Kidney epithelial cell (primary cell): Measurements from ENCODE around the gene SH2D1A. TPM values are rescaled to one million over a fixed set of nuclear protein-coding genes. Genes with fewer than 3 reads are reported as not detected.

ENCODE experiments used
- DNase-seq: peaks from one replicate; pipeline ENCODE4 v3.0.0-alpha.2; 2010; ENCODE audit warnings: low read depth
- H3K27me3 ChIP-seq: 2 replicates; pipeline ENCODE4 v1.6.0; 2011; ENCODE audit warnings: low read length; ENCODE audit not compliant: control insufficient read depth, insufficient read depth
- H3K36me3 ChIP-seq: 2 replicates; pipeline ENCODE4 v1.5.1; 2011; ENCODE audit warnings: low read length; ENCODE audit not compliant: control insufficient read depth, insufficient read depth
- H3K4me3 ChIP-seq: 2 replicates; pipeline ENCODE4 v1.5.1; 2011; ENCODE audit warnings: low read depth, mild to moderate bottlenecking, control low read depth, low read length
- total RNA-seq: library from RNA; depleted of rRNA; stranded (reverse); fragments of >200 nt; gene quantifications from 2 replicates; pipeline ENCODE4 v1.2.3, GENCODE V29; 2015
- TF ChIP-seq, protein P1 (sequence below): IDR thresholded peaks from 2 replicates; pipeline ENCODE4 v1.5.1; 2011; ENCODE audit warnings: mild to moderate bottlenecking, moderate library complexity, low read length, control low read depth, inconsistent platforms; ENCODE audit not compliant: insufficient read depth, poor library complexity, severe bottlenecking

Gene SH2D1A
- total RNA-seq, 1 donor from 2014 or later: not detected

DNA sequence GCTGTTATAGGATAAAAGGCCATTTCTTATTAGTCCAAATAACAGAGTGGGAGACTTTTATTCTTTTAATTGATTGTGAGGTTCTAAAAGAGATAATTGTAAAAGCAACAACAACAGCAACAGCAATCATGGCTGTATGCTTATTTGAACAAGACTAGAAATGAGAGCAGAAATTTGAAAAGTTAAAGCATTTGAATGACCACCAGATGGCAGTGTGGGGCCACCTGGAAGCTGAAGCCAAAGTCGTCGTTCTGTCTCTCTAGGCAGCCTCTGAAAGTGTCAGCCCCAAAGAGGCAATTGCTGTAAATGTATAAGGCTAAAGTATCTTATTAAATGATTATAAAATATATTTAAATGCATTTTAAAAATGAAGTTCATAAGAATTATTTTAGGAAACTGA is 42.2 kb downstream of the SH2D1A start:
- TF ChIP-seq, protein P1, sequence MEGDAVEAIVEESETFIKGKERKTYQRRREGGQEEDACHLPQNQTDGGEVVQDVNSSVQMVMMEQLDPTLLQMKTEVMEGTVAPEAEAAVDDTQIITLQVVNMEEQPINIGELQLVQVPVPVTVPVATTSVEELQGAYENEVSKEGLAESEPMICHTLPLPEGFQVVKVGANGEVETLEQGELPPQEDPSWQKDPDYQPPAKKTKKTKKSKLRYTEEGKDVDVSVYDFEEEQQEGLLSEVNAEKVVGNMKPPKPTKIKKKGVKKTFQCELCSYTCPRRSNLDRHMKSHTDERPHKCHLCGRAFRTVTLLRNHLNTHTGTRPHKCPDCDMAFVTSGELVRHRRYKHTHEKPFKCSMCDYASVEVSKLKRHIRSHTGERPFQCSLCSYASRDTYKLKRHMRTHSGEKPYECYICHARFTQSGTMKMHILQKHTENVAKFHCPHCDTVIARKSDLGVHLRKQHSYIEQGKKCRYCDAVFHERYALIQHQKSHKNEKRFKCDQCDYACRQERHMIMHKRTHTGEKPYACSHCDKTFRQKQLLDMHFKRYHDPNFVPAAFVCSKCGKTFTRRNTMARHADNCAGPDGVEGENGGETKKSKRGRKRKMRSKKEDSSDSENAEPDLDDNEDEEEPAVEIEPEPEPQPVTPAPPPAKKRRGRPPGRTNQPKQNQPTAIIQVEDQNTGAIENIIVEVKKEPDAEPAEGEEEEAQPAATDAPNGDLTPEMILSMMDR: peak; percentile 75
- DNase-seq: peak; percentile 14
- Histone ChIP-seq H3K4me3 (no peak overlapping the region), H3K36me3 (no peaks in the 10 kb centered on the region), H3K27me3 (no peaks in the 10 kb centered on the region)

DNA sequence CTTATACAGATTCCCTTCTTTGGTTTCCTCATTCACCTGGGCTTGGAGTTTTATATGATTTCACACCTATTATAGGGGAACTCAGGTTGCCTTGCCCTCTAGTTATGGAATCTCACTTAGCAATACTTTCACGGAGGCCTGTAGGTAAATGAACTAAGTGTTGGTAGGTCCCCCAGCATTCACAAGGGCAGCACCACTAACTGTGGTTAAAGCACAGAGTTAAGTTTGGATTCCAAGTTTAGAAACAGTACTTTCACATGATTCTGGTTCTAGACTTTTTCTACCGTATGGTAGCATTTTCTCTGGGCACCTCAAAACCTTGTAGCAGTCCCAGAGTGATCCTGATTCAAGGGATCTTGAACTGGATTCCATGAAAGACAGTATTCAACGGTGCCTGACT is 46.4 kb downstream of the SH2D1A start:
- Histone ChIP-seq H3K27me3 (no peaks in the 10 kb centered on the region), H3K36me3 (no peaks in the 10 kb centered on the region), H3K4me3 (no peak overlapping the region)
- no peak for DNase-seq
- TF ChIP-seq, protein P1: no peak

DNA sequence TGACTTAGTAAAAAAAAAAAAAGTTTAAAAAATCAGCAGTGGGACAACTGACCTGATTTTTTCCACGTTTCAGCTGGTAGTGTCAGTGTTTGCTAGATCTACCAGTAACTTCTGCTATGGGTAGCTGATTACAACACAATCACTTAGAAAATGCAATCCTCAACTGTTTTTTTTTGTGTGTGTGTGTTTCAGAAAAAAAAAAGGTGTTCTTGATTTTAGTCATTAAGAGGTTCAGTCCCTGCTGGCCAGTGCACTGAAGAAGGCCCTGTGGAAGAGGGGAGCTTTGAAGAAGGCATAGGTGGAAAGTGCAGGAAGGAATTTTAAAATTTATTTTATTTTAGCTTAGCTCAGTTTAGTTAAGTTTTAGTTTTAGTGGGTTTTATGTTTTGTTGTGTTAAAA is 46.9 kb downstream of the SH2D1A start:
- TF ChIP-seq, protein P1: no peak
- DNase-seq: no peak
- Histone ChIP-seq H3K36me3 (no peaks in the 10 kb centered on the region), H3K4me3 (no peak overlapping the region), H3K27me3 (no peaks in the 10 kb centered on the region)

DNA sequence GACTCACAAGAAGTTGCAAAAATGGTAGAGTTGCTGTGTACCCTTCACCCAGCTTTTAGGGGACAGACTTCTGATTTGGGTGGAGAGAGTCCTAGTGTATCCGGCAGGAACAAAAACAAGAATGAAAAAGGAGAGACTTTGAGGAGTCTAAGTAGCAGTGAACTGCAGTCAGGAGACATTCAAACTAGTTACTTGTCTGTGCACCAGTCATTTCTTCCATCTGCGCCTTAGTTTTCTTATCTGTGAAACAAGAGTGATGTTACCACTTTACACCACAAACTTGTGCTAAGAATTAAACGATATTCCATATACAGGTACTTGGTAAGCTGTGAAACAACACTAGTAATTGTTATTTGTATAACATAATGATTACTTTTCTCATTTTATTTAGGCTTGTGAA is 47.3 kb downstream of the SH2D1A start:
- TF ChIP-seq, protein P1: no peak
- no peaks in the 10 kb centered on the region for H3K36me3 ChIP-seq
- no peaks in the 10 kb centered on the region for H3K27me3 ChIP-seq
- no peak overlapping the region for H3K4me3 ChIP-seq
- DNase-seq: no peak

DNA sequence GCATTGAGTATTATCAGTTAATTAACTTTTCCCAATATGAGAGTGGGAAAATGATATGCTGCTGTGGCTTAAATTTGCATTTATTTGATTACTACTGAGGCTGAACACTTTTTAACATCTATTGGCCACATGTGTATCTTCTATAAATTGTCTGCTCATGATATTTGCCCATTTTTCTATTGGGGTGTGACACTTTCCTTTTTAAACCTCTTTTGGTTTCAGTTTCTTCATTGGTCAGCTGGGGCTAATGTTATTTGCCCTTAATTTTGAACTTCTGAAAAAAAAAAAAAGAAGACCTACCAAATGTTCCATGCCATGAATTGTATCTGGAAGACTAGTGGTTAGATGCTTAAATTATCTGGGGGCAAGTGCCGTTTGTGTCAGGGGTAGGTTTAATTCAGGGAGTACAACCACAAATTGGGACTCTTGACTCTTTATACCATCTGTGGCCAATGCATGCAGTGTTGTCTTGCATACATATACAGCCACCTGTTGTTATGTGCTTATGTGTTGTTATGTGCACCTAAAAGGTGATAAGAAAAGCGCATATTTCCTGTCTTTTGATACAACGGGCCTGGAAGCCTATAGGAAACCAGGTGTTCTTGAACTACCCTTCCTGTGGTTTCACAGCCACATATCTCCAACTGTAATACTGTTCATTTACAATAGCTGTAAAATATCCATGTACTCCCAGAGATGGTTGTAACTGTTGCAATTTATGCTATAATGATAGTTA is 49.0 kb downstream of the SH2D1A start:
- H3K27me3 ChIP-seq: no peaks in the 10 kb centered on the region
- H3K4me3 ChIP-seq: no peak overlapping the region
- DNase-seq: no peak
- no peaks in the 10 kb centered on the region for H3K36me3 ChIP-seq
- TF ChIP-seq, protein P1: no peak

DNA sequence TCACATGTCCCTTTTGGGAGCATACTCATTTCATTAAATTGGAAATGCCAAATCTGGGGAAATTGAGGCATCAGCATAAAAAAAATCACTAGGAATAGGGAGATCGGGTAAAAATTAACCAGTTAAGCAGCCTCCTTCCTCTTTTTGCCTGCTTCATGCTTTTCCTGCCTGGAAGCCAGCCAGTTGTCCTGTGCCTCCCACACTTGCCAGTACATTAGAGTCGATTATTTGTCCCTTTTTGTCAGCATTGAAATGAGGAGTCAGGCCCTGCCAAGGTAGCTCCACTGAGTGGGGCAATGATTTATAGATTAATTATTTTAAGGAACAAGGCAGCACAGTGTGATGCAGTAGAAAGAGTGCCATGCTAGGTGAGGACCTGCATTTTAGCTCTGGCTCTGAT is 55.3 kb downstream of the SH2D1A start:
- Histone ChIP-seq H3K27me3 (no peaks in the 10 kb centered on the region), H3K36me3 (no peaks in the 10 kb centered on the region), H3K4me3 (no peak overlapping the region)
- TF ChIP-seq, protein P1: no peak
- DNase-seq: no peak
